NB4 (cell line): Measurements from ENCODE around the gene ROBO1.

Experiments
- MYC ChIP-seq: IDR thresholded peaks from 2 replicates; pipeline ENCODE4 v1.6.1; 2011; ENCODE audit warnings: low read depth, low read length
- TF ChIP-seq, protein P1 (sequence below): IDR thresholded peaks from one replicate; pipeline ENCODE4 v1.5.1; 2012; ENCODE audit warnings: low read depth, low read length

DNA sequence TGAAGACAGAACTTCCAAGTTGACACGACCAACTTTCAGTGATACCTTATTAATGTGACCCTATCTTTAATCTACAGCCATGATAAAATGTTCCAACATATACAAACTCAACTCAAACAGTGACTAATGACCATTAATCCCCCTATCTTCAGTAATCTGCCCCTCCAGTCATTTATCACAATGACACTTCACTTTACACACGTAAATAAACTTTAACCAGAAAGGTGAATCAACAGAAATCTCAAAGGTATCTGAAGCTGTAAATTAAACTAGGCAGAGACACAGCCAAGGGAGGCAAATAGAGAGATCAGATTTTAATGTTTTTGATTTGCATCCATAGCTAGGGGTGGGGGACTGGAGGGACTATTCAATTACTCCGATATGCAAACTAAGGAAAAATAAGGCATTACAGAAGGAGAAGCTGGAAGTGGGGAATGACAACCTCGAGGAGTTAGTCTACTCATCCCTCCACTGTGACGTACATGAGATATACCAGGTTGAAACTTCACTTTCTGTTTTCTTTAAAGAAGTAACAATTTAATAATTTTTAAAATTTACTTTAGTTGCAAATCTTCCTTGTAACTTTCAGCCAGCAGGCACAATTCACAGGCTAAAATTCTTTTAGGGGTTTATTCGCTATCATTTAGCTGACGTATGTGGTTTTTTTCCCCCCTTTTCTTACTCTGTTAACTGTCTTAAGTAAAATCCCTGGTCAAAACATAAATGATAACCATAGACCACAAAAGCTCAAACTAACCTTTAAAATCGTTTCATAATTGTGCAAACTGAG lies 751.0 kb downstream of the ROBO1 start:
- TF ChIP-seq, protein P1, sequence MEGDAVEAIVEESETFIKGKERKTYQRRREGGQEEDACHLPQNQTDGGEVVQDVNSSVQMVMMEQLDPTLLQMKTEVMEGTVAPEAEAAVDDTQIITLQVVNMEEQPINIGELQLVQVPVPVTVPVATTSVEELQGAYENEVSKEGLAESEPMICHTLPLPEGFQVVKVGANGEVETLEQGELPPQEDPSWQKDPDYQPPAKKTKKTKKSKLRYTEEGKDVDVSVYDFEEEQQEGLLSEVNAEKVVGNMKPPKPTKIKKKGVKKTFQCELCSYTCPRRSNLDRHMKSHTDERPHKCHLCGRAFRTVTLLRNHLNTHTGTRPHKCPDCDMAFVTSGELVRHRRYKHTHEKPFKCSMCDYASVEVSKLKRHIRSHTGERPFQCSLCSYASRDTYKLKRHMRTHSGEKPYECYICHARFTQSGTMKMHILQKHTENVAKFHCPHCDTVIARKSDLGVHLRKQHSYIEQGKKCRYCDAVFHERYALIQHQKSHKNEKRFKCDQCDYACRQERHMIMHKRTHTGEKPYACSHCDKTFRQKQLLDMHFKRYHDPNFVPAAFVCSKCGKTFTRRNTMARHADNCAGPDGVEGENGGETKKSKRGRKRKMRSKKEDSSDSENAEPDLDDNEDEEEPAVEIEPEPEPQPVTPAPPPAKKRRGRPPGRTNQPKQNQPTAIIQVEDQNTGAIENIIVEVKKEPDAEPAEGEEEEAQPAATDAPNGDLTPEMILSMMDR = no peak
- TF ChIP-seq MYC = no peak
